ENCODE results near the gene ENAH. TPM values are rescaled to one million over a fixed set of nuclear protein-coding genes. Genes with fewer than 3 reads are reported as not detected.

ENAH gene
- polyA plus RNA-seq, 1 experiment: 121 TPM

DNA sequence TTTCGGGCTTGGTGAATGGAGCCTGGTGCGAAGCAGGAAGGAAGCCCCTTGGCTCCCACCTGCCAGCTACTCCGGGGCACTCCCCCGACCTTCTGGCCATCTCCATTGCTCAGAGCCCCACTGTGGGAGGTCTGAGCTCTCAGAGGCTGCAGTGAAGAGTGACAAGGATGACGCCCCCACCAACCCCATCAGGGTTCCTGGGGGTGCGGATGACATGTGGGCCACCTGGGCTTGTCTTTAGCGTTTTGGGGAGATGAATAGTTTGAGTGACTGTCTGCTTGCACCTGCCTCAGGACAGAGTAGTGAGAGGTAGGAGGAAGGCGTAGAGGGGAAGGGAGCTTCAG, 181.8 kb downstream of the ENAH start:
- no peak for TF ChIP-seq CTCF (IDR thresholded peaks at IDR 0.05; ENCODE audit: low read depth, low read length)
- CTCF ChIA-PET: interaction anchor here (1.0 to 2.8 kb wide), 3 partner anchors 152 to 375 kb away, joined by 3 to 6 read pairs (median 3); partner anchors contain the start of gene SRP9
- Histone ChIP-seq H3K27me3 (ENCODE audit: control insufficient read depth, insufficient read depth, low read length) (no peaks in the 10 kb centered on the region), H3K9me3 (ENCODE audit: control insufficient read depth, insufficient read depth, low read length) (no peaks in the 10 kb centered on the region; the same call in 1 of the 2 replicates), H3K4me3 (ENCODE audit: low read depth, low read length) (no peak overlapping the region), H3K27ac (ENCODE audit: low read depth, low read length) (no peak overlapping the region)
- no peak for DNase-seq (ENCODE audit: low read depth, low spot score)
- POLR2A ChIA-PET: no interaction called here

- ChIA-PET CTCF (interaction anchor here (2.8 kb wide), 1 partner anchor 375 kb away, joined by 6 read pairs; no protein-coding TSS in a partner anchor), POLR2A (no interaction called here)
- DNase-seq (ENCODE audit: low read depth, low spot score): no peak
- no peaks in the 10 kb centered on the region; the same call in 1 of the 2 replicates for H3K9me3 ChIP-seq (ENCODE audit: control insufficient read depth, insufficient read depth, low read length)
- H3K4me3 ChIP-seq (ENCODE audit: low read depth, low read length): no peak overlapping the region
- no peak overlapping the region for H3K27ac ChIP-seq (ENCODE audit: low read depth, low read length)
- no peak for TF ChIP-seq CTCF (IDR thresholded peaks at IDR 0.05; ENCODE audit: low read depth, low read length)
- no peaks in the 10 kb centered on the region for H3K27me3 ChIP-seq (ENCODE audit: control insufficient read depth, insufficient read depth, low read length)
Measured at GRCh38 chr1:225470211-225471108, 182.5 kb downstream of the ENAH start.

GRCh38 chr1:225469051-225469450, 183.9 kb downstream of the ENAH start:
- ChIA-PET CTCF (interaction anchor here (1.7 kb wide), 1 partner anchor 308 kb away, joined by 5 read pairs; the partner anchor contains the start of gene SRP9), POLR2A (no interaction called here)
- no peak overlapping the region for H3K27ac ChIP-seq (ENCODE audit: low read depth, low read length)
- no peak overlapping the region for H3K4me3 ChIP-seq (ENCODE audit: low read depth, low read length)
- no peaks in the 10 kb centered on the region for H3K27me3 ChIP-seq (ENCODE audit: control insufficient read depth, insufficient read depth, low read length)
- no peak for TF ChIP-seq CTCF (IDR thresholded peaks at IDR 0.05; ENCODE audit: low read depth, low read length)
- DNase-seq (ENCODE audit: low read depth, low spot score): no peak
- H3K9me3 ChIP-seq (ENCODE audit: control insufficient read depth, insufficient read depth, low read length): no peaks in the 10 kb centered on the region; the same call in 1 of the 2 replicates

DNA sequence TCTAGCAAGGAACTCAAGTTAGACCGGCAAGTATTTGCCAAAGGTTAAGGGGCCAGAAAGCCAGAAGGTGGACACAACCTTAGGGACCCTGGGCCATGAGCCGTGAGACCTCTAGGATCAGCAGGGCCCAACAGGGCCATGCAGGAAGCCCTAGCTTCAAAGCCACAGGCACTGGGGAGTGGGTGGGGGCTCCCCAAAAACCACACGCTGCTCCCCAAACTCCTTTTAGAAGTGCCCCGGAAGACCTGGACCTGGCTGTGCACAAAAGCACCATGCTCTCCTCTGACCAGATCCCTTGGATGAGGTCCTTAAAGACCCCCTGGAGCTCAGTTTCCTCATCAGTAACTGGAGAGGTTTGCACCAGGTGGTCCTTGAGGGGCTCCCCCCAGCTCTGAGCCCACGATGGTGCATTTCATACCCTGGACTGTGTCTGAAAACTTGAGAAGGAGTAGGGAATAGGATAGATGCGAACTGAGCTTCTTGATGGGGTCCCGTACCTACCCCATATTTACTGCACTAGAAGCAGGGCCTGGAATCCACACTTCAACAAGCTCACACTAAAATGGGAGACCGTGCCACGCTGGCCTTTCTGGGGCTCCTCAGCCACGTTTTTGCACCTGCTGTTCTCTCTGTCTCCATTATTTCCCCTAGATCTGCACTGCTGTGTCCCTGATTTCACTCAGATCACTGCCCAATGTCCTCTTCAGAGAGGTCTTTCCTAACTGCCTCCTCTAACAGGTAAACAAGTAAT, 184.5 kb downstream of the ENAH start:
- DNase-seq (ENCODE audit: low read depth, low spot score): no peak
- ChIA-PET CTCF (interaction anchor here (0.6 to 1.7 kb wide), 3 partner anchors 149 to 309 kb away, joined by 4 to 11 read pairs (median 5); partner anchors contain the start of gene SRP9), POLR2A (no interaction called here)
- Histone ChIP-seq H3K9me3 (ENCODE audit: control insufficient read depth, insufficient read depth, low read length) (no peaks in the 10 kb centered on the region; the same call in 1 of the 2 replicates), H3K27me3 (ENCODE audit: control insufficient read depth, insufficient read depth, low read length) (no peaks in the 10 kb centered on the region), H3K27ac (ENCODE audit: low read depth, low read length) (no peak overlapping the region), H3K4me3 (ENCODE audit: low read depth, low read length) (no peak overlapping the region)
- no peak for TF ChIP-seq CTCF (IDR thresholded peaks at IDR 0.05; ENCODE audit: low read depth, low read length)

All from AG04450 (cell line).